Hematopoietic multipotent progenitor cell treated with erythropoietin and hydrocortisone succinate and interleukin-3 and kit ligand, for 8 days (in vitro differentiated cells): ENCODE data around the gene ANTKMT.
"Not testable (repeated sequence)": the region's sequence is repeated elsewhere in the genome, so short reads cannot be mapped to it uniquely, and the experiment has no call there.

Experiments
- DNase-seq: peaks from one replicate; pipeline ENCODE4 v3.0.0-alpha.2; 2015

The ANTKMT gene

GRCh38 chr16:681746-682427, 39.1 kb upstream of the ANTKMT start:
- no peak for DNase-seq

GRCh38 chr16:682493-683395, 38.2 kb upstream of the ANTKMT start:
- DNase-seq = no peak

DNA sequence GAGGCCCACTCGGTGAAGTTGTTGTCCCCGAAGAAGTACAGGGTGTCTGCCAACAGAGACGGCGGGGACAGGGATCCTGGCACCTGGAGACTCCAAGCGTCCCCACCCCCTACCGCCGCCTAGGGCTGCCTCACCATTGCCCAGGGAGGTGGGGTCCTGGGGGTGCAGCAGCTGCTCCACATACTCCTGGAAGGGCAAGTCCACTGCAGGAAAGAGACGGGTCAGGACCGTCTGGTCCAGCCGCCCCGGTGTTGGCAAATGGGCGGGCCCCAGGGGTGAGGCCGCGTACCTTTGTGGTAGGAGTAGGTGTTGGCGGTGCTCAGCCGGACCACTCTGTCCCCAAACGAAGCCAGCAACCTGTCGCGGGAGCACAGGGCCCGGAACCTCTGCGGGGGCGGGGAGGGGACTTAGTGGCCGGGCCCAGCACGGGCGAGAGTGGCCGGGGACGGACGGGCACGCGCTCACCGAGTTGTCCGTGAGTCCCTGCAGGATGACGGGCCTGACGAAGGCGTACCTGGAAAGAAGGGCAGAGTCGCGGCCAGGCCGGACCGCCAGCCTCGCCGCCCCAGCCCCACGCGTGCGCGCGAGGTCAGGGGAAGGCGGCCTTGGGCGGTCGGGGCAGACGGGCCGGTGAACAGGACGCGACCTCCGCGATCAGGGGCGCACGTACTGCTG, 37.4 kb upstream of the ANTKMT start:
- peak; percentile 13 for DNase-seq

GRCh38 chr16:684071-684794, 36.7 kb upstream of the ANTKMT start, which contains the start of gene JMJD8:
TSS of gene JMJD8 (minus strand) at chr16:684334. CDS start at chr16:684319, 15 bp downstream.
- DNase-seq = peak; percentile 96

DNA sequence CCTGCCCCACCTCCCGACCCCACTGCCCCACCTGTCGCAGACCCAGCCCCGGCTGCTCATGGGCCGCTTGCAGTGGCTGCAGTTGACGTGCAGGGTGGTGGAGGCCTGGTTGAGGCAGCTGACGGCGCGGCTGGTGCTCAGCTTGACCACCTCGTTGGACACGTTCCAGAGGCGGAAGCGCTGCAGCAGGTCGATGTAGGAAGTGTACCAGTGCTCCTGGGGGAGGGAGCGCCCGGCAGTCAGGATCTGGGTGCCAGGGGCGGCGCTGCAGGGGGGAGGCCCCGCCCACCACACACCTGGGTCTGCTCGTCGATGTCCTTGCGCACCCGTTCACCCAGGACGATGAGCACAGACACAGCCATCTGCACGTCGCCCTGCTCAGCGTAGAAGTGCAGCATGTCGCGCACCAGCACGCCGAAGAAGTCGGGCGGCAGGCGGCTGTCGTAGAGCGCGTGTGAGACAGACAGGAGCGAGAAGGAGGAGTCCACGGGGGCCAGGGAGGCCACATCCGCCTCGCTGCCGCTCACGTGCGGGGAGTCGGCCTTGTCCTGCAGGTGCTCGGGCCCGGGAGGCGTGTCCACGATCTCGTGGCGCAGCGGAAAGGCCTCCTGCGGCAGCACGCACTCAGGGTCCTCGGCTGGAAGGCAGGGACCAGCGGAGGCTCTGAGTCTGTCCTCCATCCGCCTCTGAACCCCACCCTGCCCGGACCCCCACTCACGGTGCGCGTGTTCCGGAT, 35.8 kb upstream of the ANTKMT start:
- no peak for DNase-seq

GRCh38 chr16:685967-686366, 35.0 kb upstream of the ANTKMT start:
- peak; percentile 65 for DNase-seq

DNA sequence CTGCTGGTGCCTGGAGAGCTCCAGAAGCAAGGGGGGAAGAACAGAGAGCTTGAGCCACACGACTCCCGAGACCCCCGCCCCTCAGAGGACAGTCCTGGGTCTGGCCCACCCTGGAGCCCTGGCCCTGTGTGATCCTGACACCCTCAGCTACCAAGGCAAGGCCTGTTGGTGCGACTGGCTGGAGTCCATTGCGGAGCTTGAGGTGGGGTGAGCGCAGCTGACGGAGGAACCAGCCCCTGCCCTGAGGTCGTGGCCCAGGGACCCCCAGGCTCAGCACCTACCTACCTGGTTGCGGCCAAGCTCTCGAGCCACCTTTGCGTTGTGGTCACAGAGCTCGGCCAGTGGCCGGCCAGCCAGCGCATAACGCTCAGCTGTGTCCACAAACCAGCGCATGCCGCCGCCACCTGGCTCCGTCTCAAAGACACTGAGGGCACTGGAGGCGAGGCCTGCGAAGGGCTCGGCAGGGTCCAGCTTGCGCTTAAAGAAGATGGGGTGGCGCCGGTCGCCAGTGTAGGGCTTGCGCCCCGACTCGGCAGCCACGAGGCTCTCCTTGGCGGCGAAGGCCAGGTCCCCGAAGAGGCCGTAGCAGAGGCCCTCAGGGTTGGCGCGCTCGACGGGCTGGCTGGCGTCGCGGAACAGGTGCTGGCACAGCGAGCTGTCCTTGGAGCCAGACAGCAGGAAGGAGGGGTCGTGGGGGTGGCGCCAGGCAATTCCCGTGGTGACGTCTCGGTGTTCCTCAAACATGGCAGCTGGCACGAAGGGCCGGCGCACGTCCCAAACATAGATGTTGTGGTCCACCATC, 34.3 kb upstream of the ANTKMT start:
- no peak for DNase-seq

DNA sequence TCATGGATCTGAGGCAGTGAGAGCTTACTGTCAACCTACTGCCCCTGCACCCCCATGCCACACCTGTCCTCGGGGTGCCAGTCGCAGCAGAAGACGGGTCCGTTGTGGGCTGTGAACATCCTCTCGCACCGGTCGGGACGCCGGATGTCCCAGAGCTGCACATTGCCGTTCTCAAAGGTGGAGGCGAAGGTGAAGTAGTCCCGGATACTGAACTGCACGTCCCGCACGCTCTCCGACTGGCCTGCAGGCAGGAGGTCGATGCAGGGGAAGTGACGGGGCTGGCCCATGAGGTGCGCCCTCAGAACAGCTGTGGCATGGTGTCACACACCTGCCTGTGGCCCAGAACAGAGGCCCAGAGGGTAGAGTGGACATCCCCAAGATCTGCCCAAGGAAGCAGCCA, 33.4 kb upstream of the ANTKMT start:
- DNase-seq = no peak

- DNase-seq = no peak
These were observed 31.6 kb upstream of the ANTKMT start for GRCh38 chr16:689175-689897.

DNA sequence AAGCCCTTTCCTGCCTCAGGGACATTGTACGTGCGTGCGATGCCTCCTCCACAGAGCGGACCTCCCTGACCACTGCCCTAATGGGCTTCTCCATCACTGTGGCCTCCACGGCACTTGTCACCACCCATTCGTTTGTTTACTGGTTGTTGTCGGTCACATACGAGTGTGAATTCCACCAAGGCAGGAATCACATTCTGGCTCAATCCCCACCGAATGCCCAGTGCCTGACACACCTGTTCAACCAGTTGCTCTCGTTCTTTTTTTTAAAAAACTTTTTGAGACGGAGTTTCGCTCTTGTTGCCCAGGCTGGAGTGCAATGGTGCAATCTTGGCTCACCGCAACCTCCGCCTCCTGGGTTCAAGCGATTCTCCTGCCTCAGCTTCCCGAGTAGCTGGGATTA, 29.7 kb upstream of the ANTKMT start:
- DNase-seq = not testable (repeated sequence)

GRCh38 chr16:692356-693108, 28.4 kb upstream of the ANTKMT start:
- DNase-seq = no peak

GRCh38 chr16:693364-693763, 27.6 kb upstream of the ANTKMT start:
- no peak for DNase-seq

DNA sequence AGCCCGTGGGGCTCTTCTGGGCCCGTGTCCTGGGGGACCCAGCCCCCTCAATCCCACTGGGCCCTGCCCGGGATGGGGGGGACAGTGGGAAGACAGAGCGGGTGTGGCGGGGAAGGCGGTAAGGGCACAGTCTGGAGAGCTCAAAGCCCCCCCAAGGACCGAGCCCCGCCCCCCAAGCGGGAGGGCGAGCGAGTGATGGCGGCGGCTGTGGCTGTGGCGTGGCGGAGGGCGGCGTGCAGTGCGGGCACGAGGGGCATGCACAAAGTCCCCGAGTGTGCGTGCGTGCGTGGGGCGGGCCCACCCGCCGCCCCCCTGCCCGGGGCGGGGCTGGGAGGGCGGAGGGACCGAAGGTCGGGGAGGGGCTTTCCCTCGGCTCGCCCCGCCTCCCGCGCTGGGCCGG, 27.2 kb upstream of the ANTKMT start:
- DNase-seq = no peak

DNA sequence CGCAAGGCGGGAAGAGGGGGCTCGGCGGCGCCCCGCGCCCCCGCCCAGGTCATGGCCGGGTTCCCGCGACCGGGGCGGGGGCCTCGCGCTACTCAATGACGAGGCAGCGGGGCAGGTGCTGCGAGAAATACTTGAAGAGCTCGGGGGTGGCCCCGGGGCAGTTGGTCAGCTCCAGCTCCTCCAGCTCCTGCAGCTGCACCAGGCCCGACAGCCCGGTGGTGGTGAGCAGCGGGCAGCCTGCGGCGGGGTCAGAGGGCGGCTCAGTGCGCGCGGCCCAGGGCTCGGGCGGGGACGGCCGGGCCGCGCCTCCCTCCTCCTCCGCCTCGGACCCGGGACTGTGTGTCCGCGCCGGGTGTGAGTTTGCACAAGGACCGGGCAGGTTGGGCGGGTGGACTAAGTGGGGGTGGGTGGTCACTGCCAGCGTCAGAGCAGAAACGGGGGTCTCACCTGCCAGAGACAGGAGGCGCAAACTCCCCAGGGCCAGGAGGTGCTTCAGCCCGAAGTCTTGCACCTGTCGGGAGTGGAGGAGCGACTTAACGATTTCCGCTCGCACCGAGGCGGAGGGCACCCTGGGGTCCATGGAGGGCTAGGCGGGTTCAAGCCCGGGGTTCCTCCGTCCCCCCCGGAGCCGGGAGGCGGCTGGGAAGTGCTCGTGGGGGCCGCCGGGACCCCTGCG, 26.6 kb upstream of the ANTKMT start:
- DNase-seq = no peak

DNA sequence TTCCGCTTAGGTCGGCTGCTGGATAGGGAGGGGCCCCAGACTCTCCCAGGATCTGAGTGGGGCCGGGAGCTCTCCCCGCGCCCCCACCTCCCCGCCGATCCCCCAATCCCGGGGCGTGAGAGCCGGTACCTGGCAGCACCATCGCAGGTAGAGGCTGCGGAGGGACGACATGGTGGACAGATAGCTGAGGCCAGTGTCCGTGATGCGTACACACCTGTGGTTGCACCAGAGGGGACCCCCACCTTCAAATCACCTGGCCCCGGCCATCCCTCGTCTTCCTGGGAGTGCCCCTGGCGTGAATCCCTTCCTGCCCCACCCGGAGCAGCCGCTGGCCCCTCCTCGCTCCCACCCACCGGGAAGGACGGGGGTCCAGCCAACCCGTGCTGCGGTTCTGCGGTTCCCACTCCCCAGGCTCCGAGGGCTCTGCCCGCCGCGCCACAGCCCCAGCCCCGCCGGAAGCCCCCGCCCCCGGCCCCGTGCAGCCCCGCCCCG, 26.0 kb upstream of the ANTKMT start:
- DNase-seq = no peak

GRCh38 chr16:695355-696089, 25.4 kb upstream of the ANTKMT start:
- peak; percentile 61 for DNase-seq

- no peak for DNase-seq
These were observed 21.9 kb upstream of the ANTKMT start for GRCh38 chr16:698911-699671.
